Gastroesophageal sphincter (tissue), 4 donors: Measurements from ENCODE around the gene SMTNL2. TPM values are rescaled to one million over a fixed set of nuclear protein-coding genes. Genes with fewer than 3 reads are reported as not detected.
"Not testable (repeated sequence)": the region's sequence is repeated elsewhere in the genome, so short reads cannot be mapped to it uniquely, and the experiment has no call there.

ENCODE experiments used
- ATAC-seq: fragments of 150-250 bp; one replicate; pipeline ENCODE4 v1.9.1; 2016; ENCODE audit warnings: mild to moderate bottlenecking, moderate library complexity
- H3K27ac ChIP-seq, 4 donors: fragments of 200-600 bp; sonication (generic) in 3 of 4; 1 replicate in 3 of 4; 2 replicates in 1 of 4; pipeline ENCODE4 v1.5.1; 2016 to 2019
- H3K27me3 ChIP-seq: fragments of 200-600 bp; sonication (generic); one replicate; pipeline ENCODE4 v1.5.1; 2019
- H3K36me3 ChIP-seq, 2 donors: fragments of 200-600 bp; sonication (generic); one replicate each; pipeline ENCODE4 v1.5.1; 2019; ENCODE audit warnings: control low read depth in 1 of 2
- H3K4me1 ChIP-seq, 3 donors: fragments of 200-600 bp; sonication (generic); 1 replicate in 2 of 3; 2 replicates in 1 of 3; pipeline ENCODE4 v1.5.1; 2016 to 2019; ENCODE audit warnings: control low read depth in 2 of 3
- H3K4me3 ChIP-seq, 2 donors: fragments of 200-600 bp; sonication (generic); one replicate each; pipeline ENCODE4 v1.5.1; 2019; ENCODE audit warnings: mild to moderate bottlenecking in 1 of 2, moderate library complexity in 1 of 2
- H3K9me3 ChIP-seq, 3 donors: fragments of 200-600 bp; sonication (generic); one replicate each; pipeline ENCODE4 v1.5.1; 2017 to 2019; ENCODE audit warnings: control low read depth in 2 of 3
- EP300 ChIP-seq: sonication (generic); formaldehyde crosslinking; IDR thresholded peaks from one replicate; pipeline ENCODE4 v1.6.1; 2017; ENCODE audit warnings: antibody characterized with exemption, mild to moderate bottlenecking
- POLR2A ChIP-seq, 2 donors: fragments of 450-650 bp; IDR thresholded peaks; one replicate each; pipeline ENCODE4 v1.6.1; 2017; ENCODE audit warnings: antibody characterized with exemption in 2 of 2, mild to moderate bottlenecking in 2 of 2, moderate library complexity in 1 of 2
- POLR2AphosphoS5 ChIP-seq: sonication (generic); formaldehyde crosslinking; IDR thresholded peaks from one replicate; pipeline ENCODE4 v1.6.1; 2017; ENCODE audit warnings: antibody characterized with exemption
- WGBS, 2 donors: methylation state at CpG; one replicate each; pipeline ENCODE4 v1.1.5; 2018; ENCODE audit warnings: low coverage in 1 of 2; 5-methylcytosine and 5-hydroxymethylcytosine counted together
- total RNA-seq, 4 donors: library from RNA; depleted of rRNA; stranded (reverse); fragments of >200 nt; gene quantifications; one replicate each; pipeline ENCODE4 v1.1.0, GENCODE V29; 2016
- TF ChIP-seq, protein P1 (sequence below), 4 experiments: fragments of 200-600 bp in 2 of 4; fragments of 450-650 bp in 2 of 4; sonication (generic) in 1 of 4; IDR thresholded peaks; one replicate each; pipeline ENCODE4 v1.5.1; 2017 to 2019; ENCODE audit warnings: antibody characterized with exemption in 4 of 4, mild to moderate bottlenecking in 2 of 4, moderate library complexity in 2 of 4

Gene SMTNL2
- total RNA-seq, 4 donors from 2014 or later: 2.0 to 5.2 (median 3.7) TPM

DNA sequence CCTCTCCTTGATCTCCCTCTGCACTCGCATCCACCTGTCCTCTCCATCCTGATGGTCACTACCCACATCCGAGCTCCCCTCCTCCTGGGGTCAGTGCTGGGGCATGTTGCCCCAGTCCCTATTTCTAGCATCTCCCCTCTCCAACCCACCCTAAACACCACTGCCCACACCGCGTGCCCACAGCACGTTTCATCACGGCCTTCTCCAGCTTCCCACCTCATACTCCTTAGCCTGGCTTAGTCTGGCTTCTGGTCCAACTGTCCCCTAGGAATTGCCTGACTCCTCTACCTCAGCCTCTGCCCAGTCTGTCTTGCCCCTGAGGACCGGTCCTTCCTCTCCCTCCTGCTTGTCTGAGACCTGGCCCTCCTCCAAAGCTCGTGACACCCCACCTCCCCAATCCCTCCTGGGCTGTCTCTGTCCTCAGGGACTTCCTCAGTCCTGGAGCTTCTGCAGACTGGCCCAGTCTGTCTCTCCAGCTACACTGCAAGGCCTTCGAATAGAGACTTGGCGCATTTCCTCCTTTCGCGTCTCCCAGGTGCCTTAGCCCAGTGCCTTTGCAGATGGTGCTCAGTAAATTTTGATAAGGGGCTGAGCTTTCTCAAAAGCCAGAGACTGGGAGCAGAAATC lies 52.3 kb downstream of the SMTNL2 start:
- Histone ChIP-seq H3K27me3 (peaks cover 75% of the 10 kb centered on the region), H3K27ac (no peak overlapping the region), H3K9me3 (no peaks in the 10 kb centered on the region), H3K4me1 (peaks cover 0 to 13% (median 0%) of the 10 kb centered on the region in 3 donors), H3K4me3 (no peak overlapping the region), H3K36me3 (no peaks in the 10 kb centered on the region)
- ATAC-seq: no peak
- no peak for TF ChIP-seq POLR2AphosphoS5
- TF ChIP-seq, protein P1, sequence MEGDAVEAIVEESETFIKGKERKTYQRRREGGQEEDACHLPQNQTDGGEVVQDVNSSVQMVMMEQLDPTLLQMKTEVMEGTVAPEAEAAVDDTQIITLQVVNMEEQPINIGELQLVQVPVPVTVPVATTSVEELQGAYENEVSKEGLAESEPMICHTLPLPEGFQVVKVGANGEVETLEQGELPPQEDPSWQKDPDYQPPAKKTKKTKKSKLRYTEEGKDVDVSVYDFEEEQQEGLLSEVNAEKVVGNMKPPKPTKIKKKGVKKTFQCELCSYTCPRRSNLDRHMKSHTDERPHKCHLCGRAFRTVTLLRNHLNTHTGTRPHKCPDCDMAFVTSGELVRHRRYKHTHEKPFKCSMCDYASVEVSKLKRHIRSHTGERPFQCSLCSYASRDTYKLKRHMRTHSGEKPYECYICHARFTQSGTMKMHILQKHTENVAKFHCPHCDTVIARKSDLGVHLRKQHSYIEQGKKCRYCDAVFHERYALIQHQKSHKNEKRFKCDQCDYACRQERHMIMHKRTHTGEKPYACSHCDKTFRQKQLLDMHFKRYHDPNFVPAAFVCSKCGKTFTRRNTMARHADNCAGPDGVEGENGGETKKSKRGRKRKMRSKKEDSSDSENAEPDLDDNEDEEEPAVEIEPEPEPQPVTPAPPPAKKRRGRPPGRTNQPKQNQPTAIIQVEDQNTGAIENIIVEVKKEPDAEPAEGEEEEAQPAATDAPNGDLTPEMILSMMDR (IDR thresholded peaks at IDR 0.05): no peak
- no peak for TF ChIP-seq POLR2A (IDR thresholded peaks at IDR 0.05)
- no peak for TF ChIP-seq EP300
- WGBS, 2 donors: 50 to 73% methylated on average over 10 to 11 of the region's 12 CpGs

DNA sequence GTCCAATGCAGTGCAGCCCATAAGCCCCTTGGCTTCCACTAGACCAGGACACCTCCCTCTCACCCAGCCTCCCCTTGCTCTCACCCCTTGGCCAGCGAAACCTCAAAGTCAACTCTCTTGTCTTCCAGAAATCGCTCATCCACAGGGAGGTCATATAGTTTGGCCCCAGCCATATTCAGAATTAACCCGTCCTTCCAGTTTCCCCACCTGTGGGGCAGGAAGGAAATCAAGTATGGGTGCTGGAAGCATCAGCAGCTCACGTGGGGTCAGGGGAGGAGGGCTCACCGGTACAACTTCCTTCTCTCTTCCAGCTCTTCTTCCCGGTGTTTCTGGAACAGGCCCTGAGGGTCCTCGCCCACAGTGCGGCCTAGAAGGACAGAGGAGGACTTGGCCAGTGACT lies 54.4 kb downstream of the SMTNL2 start:
- not testable (repeated sequence) for H3K27ac ChIP-seq, H3K36me3 ChIP-seq, H3K9me3 ChIP-seq, H3K4me3 ChIP-seq, ATAC-seq
- peaks cover 0 to 17% (median 0%) of the 10 kb centered on the region in 3 donors for H3K4me1 ChIP-seq
- WGBS, 2 donors: 46 to 48% methylated on average over 4 to 7 of the region's 8 CpGs
- peaks cover 83% of the 10 kb centered on the region for H3K27me3 ChIP-seq

DNA sequence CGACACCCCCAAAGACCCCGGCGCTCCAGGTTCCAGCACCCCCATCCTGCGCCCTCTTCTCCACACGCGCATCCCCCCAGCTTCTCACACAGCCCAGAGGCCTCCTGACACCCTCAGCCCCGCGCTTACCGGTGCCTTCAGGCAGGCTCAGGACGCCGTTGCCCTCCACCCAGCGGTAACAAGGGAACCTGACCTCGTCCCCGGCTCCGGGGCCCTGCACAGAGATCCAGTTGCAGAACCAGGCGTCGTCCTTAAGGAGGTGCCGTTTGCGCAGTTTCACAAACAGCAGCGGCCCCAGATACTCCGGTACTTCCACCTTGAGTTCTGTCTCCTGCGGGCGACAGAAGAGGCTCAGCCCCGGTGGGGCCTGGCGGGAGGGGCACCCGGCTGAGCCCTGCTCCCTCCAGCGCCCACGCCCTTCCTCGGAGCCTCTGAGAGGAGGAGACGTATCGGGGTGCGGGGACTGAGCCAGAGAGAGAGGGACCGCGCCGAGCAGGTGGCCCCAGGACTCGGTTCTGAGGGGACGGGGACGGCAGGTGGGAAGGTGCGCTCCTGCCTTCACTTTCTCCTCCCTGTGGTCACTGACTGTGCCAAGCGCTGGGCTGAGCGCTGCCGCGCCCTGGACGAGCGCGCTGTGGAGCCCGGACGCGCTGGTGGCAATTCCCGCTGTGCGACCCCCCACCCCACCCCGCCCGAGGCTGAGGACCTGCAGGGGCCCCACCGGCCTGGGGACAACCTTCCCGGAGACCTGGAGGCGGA lies 55.2 kb downstream of the SMTNL2 start:
- WGBS, 2 donors: 0% methylated on average over 2 of the region's 56 CpGs
- not testable (repeated sequence) for ATAC-seq

DNA sequence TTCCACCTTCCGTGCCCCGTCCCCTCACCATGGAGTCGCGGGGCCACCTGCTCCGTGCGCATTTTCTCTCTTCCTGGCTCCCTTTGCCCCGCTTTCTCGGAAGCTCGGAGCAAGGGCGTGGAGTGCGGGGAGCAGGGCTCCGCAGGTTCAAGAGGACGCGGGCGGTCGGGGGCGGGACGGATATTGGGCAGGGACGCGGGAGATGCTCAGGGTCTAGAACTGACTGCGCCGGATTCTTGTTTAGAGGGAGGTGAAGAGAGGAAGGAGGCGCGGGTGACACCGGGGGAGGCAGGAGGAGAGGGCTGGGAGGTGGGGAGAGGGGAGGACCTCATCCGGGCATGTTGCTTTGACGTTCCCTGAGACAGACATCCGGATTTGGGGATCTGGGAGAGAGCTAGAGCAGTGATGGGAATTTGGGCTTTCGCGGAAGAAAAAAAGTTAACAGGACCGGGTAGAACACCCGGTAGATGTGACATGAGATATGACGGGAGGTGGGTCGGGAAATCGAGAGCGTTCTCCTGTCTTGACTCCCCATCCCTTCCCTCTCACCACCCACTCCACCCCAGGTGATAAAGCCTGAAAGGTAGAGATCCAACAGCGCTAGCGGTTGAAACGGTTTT lies 56.4 kb downstream of the SMTNL2 start:
- 3 to 4% methylated on average over 8 of the region's 39 CpGs for WGBS, 2 donors
- peaks cover 89% of the 10 kb centered on the region for H3K27me3 ChIP-seq

More for the DNA sequence above, 55.2 kb downstream of the SMTNL2 start:
- not testable (repeated sequence) for H3K4me3 ChIP-seq, H3K36me3 ChIP-seq, H3K9me3 ChIP-seq, H3K27ac ChIP-seq
- peaks cover 89% of the 10 kb centered on the region for H3K27me3 ChIP-seq
- peaks cover 0 to 17% (median 0%) of the 10 kb centered on the region in 3 donors for H3K4me1 ChIP-seq

DNA sequence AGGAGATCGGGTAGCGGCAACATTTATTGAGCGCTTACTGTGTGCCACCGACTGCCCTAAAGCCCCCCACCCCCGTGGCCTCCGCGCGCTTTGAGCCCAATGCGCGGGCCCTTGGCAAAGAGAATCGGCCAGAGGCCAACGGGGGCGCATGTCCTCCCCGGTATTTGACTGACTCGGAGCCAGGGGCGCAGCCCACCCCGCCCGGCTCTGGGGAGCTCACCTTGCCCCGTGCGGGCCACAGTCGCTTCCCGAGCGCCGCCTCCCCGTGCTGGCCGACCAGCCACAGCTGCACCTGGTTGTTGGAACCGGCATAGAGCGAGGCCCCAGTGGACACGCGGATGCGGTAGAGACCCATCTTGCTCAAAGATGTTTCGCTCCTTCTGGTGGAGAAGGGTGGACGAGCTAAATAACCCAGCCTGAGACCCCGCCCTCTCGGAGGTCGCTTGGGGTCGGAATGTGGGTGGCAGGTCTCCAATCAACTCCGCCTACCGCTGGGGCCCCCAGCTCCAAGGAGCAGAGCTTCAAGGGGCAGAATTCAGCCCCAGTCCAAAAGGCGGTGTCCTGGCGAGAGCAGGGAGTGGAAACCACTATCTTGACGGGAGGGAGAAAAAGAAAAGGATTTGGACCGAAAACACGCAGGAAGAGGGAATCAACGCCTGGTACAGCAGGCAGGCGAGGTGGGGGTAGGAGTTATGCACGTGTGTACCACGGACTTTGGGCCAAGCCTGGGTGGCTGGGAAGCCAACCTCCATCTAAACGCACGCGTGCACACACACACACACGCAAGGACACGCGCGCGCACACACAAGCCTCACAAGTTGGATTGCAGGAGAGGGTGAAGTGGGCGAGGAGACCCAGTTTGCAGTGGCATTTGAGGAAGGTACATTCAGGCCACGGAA lies 57.2 kb downstream of the SMTNL2 start, which contains the start of gene ALOX15:
TSS of gene ALOX15 (minus strand) at position 382 of the 899 bp plus-strand sequence. CDS start at position 355, 27 bp downstream.
- TF ChIP-seq, protein P1 (IDR thresholded peaks at IDR 0.05): no peak
- TF ChIP-seq EP300 (no peak), POLR2A (IDR thresholded peaks at IDR 0.05) (no peak), POLR2AphosphoS5 (no peak)
- Histone ChIP-seq H3K27me3 (peaks cover 89% of the 10 kb centered on the region), H3K36me3 (no peaks in the 10 kb centered on the region), H3K9me3 (no peaks in the 10 kb centered on the region), H3K4me3 (no peak within 1 kb of the TSS), H3K27ac (no peak within 1 kb of the TSS), H3K4me1 (peaks cover 0 to 17% (median 0%) of the 10 kb centered on the region in 3 donors)
- 20 to 24% methylated on average over 1 to 13 of the region's 58 CpGs for WGBS, 2 donors
- ATAC-seq: no peak

More for the DNA sequence above, 56.4 kb downstream of the SMTNL2 start:
- not testable (repeated sequence) for ATAC-seq, H3K9me3 ChIP-seq, H3K36me3 ChIP-seq, H3K27ac ChIP-seq, H3K4me3 ChIP-seq
- peaks cover 0 to 17% (median 0%) of the 10 kb centered on the region in 3 donors for H3K4me1 ChIP-seq

DNA sequence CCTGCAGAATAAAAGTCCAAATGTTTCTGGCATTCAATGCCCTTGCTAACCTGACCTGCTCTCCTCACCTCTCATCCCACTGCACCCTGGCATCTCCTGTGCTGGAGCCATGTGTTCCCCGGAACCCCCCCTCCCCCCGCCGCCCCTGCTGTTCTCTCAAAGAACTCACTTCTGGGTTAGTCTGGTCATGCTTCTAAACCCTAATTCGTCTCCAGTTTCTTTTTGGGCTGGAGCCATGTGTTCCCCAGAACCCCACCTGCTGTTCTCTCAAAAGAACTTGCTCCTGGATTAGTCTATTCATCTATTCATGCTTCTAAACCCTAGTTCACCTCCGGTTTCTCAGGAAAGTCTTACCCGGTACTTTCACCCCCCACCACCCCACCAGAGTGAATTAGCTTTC lies 58.0 kb downstream of the SMTNL2 start:
- 23 to 36% methylated on average over 5 to 6 of the region's 6 CpGs for WGBS, 2 donors
- no peaks in the 10 kb centered on the region for H3K9me3 ChIP-seq
- TF ChIP-seq, protein P1 (IDR thresholded peaks at IDR 0.05): no peak
- TF ChIP-seq POLR2A (IDR thresholded peaks at IDR 0.05) (no peak), POLR2AphosphoS5 (no peak), EP300 (no peak)
- H3K4me1 ChIP-seq: peaks cover 0 to 17% (median 0%) of the 10 kb centered on the region in 3 donors
- no peaks in the 10 kb centered on the region for H3K36me3 ChIP-seq
- H3K27me3 ChIP-seq: peaks cover 88% of the 10 kb centered on the region
- ATAC-seq: no peak
- H3K27ac ChIP-seq: no peak overlapping the region
- H3K4me3 ChIP-seq: no peak overlapping the region
